ENCODE data around the gene IRF3. TPM values are rescaled to one million over a fixed set of nuclear protein-coding genes. Genes with fewer than 3 reads are reported as not detected.

Gene IRF3
- total RNA-seq, 1 donor from 2014 or later, result 110 TPM

- peaks cover 11% of the 10 kb centered on the region for H3K4me1 Mint-ChIP-seq (ENCODE audit: low read depth)
- DNase-seq (ENCODE audit: low spot score, unreplicated experiment), result no peak
Observed at GRCh38 chr19:49690079-49690655, 24.5 kb upstream of the IRF3 start.

DNA sequence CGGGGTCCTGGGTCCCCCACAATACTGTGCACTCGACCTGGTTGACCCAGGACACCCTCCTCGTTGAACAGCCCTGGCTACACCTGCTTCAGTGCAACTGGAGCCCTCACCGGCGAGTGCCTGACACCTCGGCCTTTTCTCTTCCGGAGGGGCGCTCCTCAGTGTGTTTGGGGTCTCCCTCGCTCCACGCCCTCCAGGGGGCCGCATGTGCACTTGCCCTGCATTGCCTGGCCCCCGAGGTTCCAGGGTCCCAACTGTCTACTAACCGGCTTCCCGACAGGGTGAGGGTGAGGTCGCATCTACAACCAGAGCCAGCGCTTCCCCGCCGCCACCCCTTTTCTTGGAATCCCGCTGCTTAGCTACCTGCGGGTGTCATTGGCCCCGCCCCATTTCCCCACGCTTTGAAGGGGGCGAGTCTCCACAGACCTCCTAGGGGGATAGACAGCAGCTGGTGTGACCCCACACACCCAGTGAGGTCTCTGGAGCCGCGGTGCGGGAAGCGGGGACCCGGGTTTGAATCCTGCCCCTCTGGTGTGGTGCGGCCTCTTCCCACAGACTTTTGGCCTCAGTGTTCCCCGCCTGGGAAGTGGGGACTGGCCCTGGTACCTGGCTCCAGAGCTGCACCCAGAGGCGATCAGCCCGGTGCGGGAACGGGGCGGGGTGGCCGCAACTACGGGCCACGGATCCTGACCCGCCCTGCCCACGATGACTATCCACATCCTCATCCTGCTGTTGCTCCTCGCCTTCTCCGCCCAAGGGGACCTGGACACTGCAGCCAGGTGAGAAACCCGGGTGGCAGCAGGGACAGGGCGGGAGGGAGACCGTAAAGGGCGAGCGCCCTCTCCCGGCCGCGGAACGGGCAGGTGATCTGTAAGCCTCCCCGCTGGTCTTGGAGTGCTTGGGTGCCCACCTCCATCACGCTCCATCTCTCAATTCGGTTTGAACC, 23.7 kb upstream of the IRF3 start, which contains the start of gene ADM5:
ADM5 (plus strand) TSS at position 462 of the 946 bp plus-strand sequence; CDS start at position 706, 244 bp downstream.
- H3K4me3 Mint-ChIP-seq (ENCODE audit: low read depth), result peak within 1 kb of the TSS; percentile 80
- peak within 1 kb of the TSS; percentile 90 for H3K27ac Mint-ChIP-seq
- H3K27me3 Mint-ChIP-seq, result no peaks in the 10 kb centered on the region
- peaks cover 11% of the 10 kb centered on the region for H3K4me1 Mint-ChIP-seq (ENCODE audit: low read depth)
- TF ChIP-seq, protein P1, sequence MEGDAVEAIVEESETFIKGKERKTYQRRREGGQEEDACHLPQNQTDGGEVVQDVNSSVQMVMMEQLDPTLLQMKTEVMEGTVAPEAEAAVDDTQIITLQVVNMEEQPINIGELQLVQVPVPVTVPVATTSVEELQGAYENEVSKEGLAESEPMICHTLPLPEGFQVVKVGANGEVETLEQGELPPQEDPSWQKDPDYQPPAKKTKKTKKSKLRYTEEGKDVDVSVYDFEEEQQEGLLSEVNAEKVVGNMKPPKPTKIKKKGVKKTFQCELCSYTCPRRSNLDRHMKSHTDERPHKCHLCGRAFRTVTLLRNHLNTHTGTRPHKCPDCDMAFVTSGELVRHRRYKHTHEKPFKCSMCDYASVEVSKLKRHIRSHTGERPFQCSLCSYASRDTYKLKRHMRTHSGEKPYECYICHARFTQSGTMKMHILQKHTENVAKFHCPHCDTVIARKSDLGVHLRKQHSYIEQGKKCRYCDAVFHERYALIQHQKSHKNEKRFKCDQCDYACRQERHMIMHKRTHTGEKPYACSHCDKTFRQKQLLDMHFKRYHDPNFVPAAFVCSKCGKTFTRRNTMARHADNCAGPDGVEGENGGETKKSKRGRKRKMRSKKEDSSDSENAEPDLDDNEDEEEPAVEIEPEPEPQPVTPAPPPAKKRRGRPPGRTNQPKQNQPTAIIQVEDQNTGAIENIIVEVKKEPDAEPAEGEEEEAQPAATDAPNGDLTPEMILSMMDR (IDR thresholded peaks at IDR 0.05; ENCODE audit: unreplicated experiment), result peak; percentile 66
- DNase-seq (ENCODE audit: low spot score, unreplicated experiment), result peak; percentile 60
- no peaks in the 10 kb centered on the region for H3K9me3 Mint-ChIP-seq (ENCODE audit: low read depth)
- H3K36me3 Mint-ChIP-seq (ENCODE audit: insufficient read depth), result peaks cover 10% of the 10 kb centered on the region

More at GRCh38 chr19:49690079-49690655, 24.5 kb upstream of the IRF3 start:
- Mint-ChIP-seq H3K9me3 (ENCODE audit: low read depth) (no peaks in the 10 kb centered on the region), H3K36me3 (ENCODE audit: insufficient read depth) (peaks cover 10% of the 10 kb centered on the region), H3K27me3 (no peaks in the 10 kb centered on the region), H3K27ac (peak overlapping the region; percentile 90), H3K4me3 (ENCODE audit: low read depth) (peak overlapping the region; percentile 80)
- TF ChIP-seq, protein P1 (IDR thresholded peaks at IDR 0.05; ENCODE audit: unreplicated experiment), result no peak

GRCh38 chr19:49688531-49689132, 23.0 kb upstream of the IRF3 start:
- Mint-ChIP-seq H3K9me3 (ENCODE audit: low read depth) (no peaks in the 10 kb centered on the region), H3K4me3 (ENCODE audit: low read depth) (no peak overlapping the region), H3K36me3 (ENCODE audit: insufficient read depth) (peaks cover 15% of the 10 kb centered on the region), H3K4me1 (ENCODE audit: low read depth) (peaks cover 11% of the 10 kb centered on the region), H3K27me3 (no peaks in the 10 kb centered on the region), H3K27ac (peak overlapping the region; percentile 87)
- DNase-seq (ENCODE audit: low spot score, unreplicated experiment), result no peak
- TF ChIP-seq, protein P1 (IDR thresholded peaks at IDR 0.05; ENCODE audit: unreplicated experiment), result no peak

DNA sequence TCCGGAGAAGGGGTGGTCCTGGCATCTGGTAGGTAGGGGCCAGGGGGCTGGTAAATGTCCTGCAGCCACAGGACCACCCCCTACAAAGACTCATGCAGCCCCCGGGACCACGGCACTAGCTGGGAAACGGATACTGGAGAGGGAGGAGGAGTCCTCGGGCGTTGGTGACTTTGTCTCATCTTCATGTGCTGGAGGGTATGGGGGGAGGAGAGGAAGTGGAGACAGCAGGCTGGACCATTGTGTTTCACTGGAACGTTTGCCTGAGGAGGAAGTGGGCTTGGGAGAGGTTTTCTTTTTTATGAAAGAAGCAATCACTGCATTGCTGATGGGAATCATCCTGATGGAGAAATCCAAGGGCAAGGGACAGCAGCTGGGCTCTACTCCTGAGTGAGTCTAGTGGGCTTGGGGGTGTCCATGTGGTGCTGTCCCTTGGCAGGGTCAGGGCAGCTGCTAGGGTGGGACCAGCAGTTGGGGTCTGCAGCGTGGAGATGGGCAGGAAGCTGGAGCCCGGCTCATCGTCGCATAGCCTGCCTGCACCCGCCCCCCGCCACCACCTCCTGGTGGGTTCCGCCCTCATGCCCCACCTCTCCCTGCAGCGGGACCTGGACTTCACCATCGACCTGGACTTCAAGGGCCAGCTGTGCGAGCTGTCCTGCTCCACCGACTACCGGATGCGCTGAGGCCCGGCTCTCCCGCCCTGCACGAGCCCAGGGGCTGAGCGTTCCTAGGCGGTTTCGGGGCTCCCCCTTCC, 22.1 kb upstream of the IRF3 start:
- no peaks in the 10 kb centered on the region for H3K27me3 Mint-ChIP-seq
- no peak overlapping the region for H3K27ac Mint-ChIP-seq
- peaks cover 11% of the 10 kb centered on the region for H3K4me1 Mint-ChIP-seq (ENCODE audit: low read depth)
- TF ChIP-seq, protein P1 (IDR thresholded peaks at IDR 0.05; ENCODE audit: unreplicated experiment), result no peak
- no peak overlapping the region for H3K4me3 Mint-ChIP-seq (ENCODE audit: low read depth)
- DNase-seq (ENCODE audit: low spot score, unreplicated experiment), result no peak
- peaks cover 15% of the 10 kb centered on the region for H3K36me3 Mint-ChIP-seq (ENCODE audit: insufficient read depth)
- H3K9me3 Mint-ChIP-seq (ENCODE audit: low read depth), result no peaks in the 10 kb centered on the region
